Esophagus (tissue), 2 donors: ENCODE results near the gene IL1RN. TPM values are rescaled to one million over a fixed set of nuclear protein-coding genes. Genes with fewer than 3 reads are reported as not detected.

ENCODE experiments used
- H3K27ac ChIP-seq, 2 donors: one replicate each; pipeline ENCODE4 v1.5.1; 2013; ENCODE audit warnings: low read depth in 2 of 2, mild to moderate bottlenecking in 2 of 2, inconsistent platforms in 1 of 2, low read length in 1 of 2, moderate library complexity in 1 of 2
- H3K27me3 ChIP-seq, 2 donors: one replicate each; pipeline ENCODE4 v1.6.1; 2013; ENCODE audit warnings: low read length in 2 of 2, control low read depth in 1 of 2, mild to moderate bottlenecking in 1 of 2; ENCODE audit not compliant: insufficient read depth in 2 of 2, control insufficient read depth in 1 of 2
- H3K36me3 ChIP-seq, 2 donors: one replicate each; pipeline ENCODE4 v1.6.1; 2013; ENCODE audit warnings: low read length in 1 of 2; ENCODE audit not compliant: control insufficient read depth in 2 of 2, insufficient read depth in 2 of 2
- H3K4me1 ChIP-seq, 2 donors: one replicate each; pipeline ENCODE4 v1.6.1; 2013; ENCODE audit warnings: low read length in 1 of 2; ENCODE audit not compliant: control insufficient read depth in 2 of 2, insufficient read depth in 2 of 2
- H3K4me3 ChIP-seq, 2 donors: one replicate each; pipeline ENCODE4 v1.5.1; 2013; ENCODE audit warnings: low read length in 2 of 2, mild to moderate bottlenecking in 2 of 2, low read depth in 1 of 2, moderate library complexity in 1 of 2
- H3K9me3 ChIP-seq, 2 donors: one replicate each; pipeline ENCODE4 v1.6.1; 2013; ENCODE audit warnings: mild to moderate bottlenecking in 2 of 2, low read depth in 1 of 2, low read length in 1 of 2, moderate library complexity in 1 of 2; ENCODE audit not compliant: control insufficient read depth in 2 of 2, insufficient read depth in 1 of 2
- WGBS, 2 donors: extraction: QIAGEN DNeasy Blood & Tissue Kit; methylation state at CpG; one replicate each; pipeline ENCODE4 v1.1.7; 2013; 5-methylcytosine and 5-hydroxymethylcytosine counted together
- polyA plus RNA-seq, 2 donors: library from polyadenylated mRNA; stranded (reverse); fragments of 200-250 nt; gene quantifications; one replicate each; pipeline ENCODE4 v1.2.3, GENCODE V29; 2013
- donor health status: healthy with polysubstance abuse.
- donor health status: Bipolar disorder and iron deficiency.

Gene IL1RN
- polyA plus RNA-seq, 2 donors: 1,363 to 2,112 TPM

- no peaks in the 10 kb centered on the region for H3K4me1 ChIP-seq
- no peak overlapping the region for H3K27ac ChIP-seq
- H3K27me3 ChIP-seq: no peaks in the 10 kb centered on the region
- H3K9me3 ChIP-seq: no peaks in the 10 kb centered on the region
- no peak overlapping the region for H3K4me3 ChIP-seq
- H3K36me3 ChIP-seq: no peaks in the 10 kb centered on the region
- 81 to 89% methylated on average over 1 of the region's 1 CpG for WGBS, 2 donors
Measured at GRCh38 chr2:113149553-113150257, 22.3 kb downstream of the IL1RN start.

- H3K9me3 ChIP-seq: no peaks in the 10 kb centered on the region
- H3K4me3 ChIP-seq: no peak overlapping the region
- no peak overlapping the region for H3K27ac ChIP-seq
- H3K4me1 ChIP-seq: no peaks in the 10 kb centered on the region
- H3K27me3 ChIP-seq: no peaks in the 10 kb centered on the region
- H3K36me3 ChIP-seq: no peaks in the 10 kb centered on the region
- WGBS, 2 donors: 84 to 91% methylated on average over 5 of the region's 5 CpGs
Measured at GRCh38 chr2:113150258-113150601, 22.8 kb downstream of the IL1RN start.

GRCh38 chr2:113155331-113155730 lies 27.9 kb downstream of the IL1RN start:
- no peaks in the 10 kb centered on the region for H3K27me3 ChIP-seq
- no peaks in the 10 kb centered on the region for H3K9me3 ChIP-seq
- no peaks in the 10 kb centered on the region for H3K36me3 ChIP-seq
- peaks cover 0 to 3% of the 10 kb centered on the region in 2 donors for H3K4me1 ChIP-seq
- 91 to 97% methylated on average over 5 of the region's 5 CpGs for WGBS, 2 donors
- H3K4me3 ChIP-seq: no peak overlapping the region
- no peak overlapping the region for H3K27ac ChIP-seq

- H3K4me1 ChIP-seq: peaks cover 0 to 3% of the 10 kb centered on the region in 2 donors
- peak overlapping the region; percentile 85 to 97 for H3K27ac ChIP-seq
- 38 to 41% methylated on average over 10 of the region's 10 CpGs for WGBS, 2 donors
- H3K36me3 ChIP-seq: no peaks in the 10 kb centered on the region
- H3K27me3 ChIP-seq: no peaks in the 10 kb centered on the region
- no peaks in the 10 kb centered on the region for H3K9me3 ChIP-seq
- H3K4me3 ChIP-seq: peak overlapping the region; percentile 46 to 70
Measured at GRCh38 chr2:113156278-113157117, 29.1 kb downstream of the IL1RN start.

GRCh38 chr2:113157118-113157896 lies 29.9 kb downstream of the IL1RN start:
- WGBS, 2 donors: 0 to 1% methylated on average over 62 to 92 of the region's 92 CpGs
- Histone ChIP-seq H3K27me3 (no peaks in the 10 kb centered on the region), H3K4me1 (peaks cover 0 to 3% of the 10 kb centered on the region in 2 donors), H3K4me3 (peak overlapping the region; percentile 70 to 81), H3K9me3 (no peaks in the 10 kb centered on the region), H3K36me3 (no peaks in the 10 kb centered on the region), H3K27ac (peak overlapping the region; percentile 86 to 97)

- 40 to 42% methylated on average over 10 of the region's 10 CpGs for WGBS, 2 donors
- Histone ChIP-seq H3K4me3 (peak overlapping the region; percentile 70 to 81), H3K36me3 (no peaks in the 10 kb centered on the region), H3K27me3 (no peaks in the 10 kb centered on the region), H3K9me3 (no peaks in the 10 kb centered on the region), H3K4me1 (peaks cover 0 to 3% of the 10 kb centered on the region in 2 donors), H3K27ac (peak overlapping the region; percentile 86 to 97)
Measured at GRCh38 chr2:113157897-113158753, 30.7 kb downstream of the IL1RN start.

- Histone ChIP-seq H3K4me1 (peaks cover 0 to 3% of the 10 kb centered on the region in 2 donors), H3K27me3 (no peaks in the 10 kb centered on the region), H3K36me3 (no peaks in the 10 kb centered on the region), H3K9me3 (no peaks in the 10 kb centered on the region), H3K27ac (no peak overlapping the region), H3K4me3 (no peak overlapping the region)
- 72 to 77% methylated on average over 4 of the region's 4 CpGs for WGBS, 2 donors
Measured at GRCh38 chr2:113158884-113159553, 31.6 kb downstream of the IL1RN start.

- WGBS, 2 donors: 98 to 100% methylated on average over 1 of the region's 1 CpG
- no peaks in the 10 kb centered on the region for H3K9me3 ChIP-seq
- no peaks in the 10 kb centered on the region for H3K27me3 ChIP-seq
- no peak overlapping the region for H3K4me3 ChIP-seq
- H3K36me3 ChIP-seq: no peaks in the 10 kb centered on the region
- no peak overlapping the region for H3K27ac ChIP-seq
- H3K4me1 ChIP-seq: peaks cover 0 to 8% of the 10 kb centered on the region in 2 donors
Measured at GRCh38 chr2:113160248-113160647, 32.9 kb downstream of the IL1RN start.
